ENCODE measurements around the gene PLIN5.

- TF ChIP-seq CTCF (IDR thresholded peaks at IDR 0.05) (no peak), POLR2A (IDR thresholded peaks at IDR 0.05) (no peak), EP300 (IDR thresholded peaks at IDR 0.05) (no peak)
Observed at GRCh38 chr19:4525563-4526002, 9.4 kb downstream of the PLIN5 start.
